Fibroblast of lung (primary cell): ENCODE measurements around the gene GP1BB. TPM values are rescaled to one million over a fixed set of nuclear protein-coding genes. Genes with fewer than 3 reads are reported as not detected.

Experiments
- DNase-seq, 2 donors: peaks; one replicate each; pipeline versions ENCODE4 v3.0.0 to v3.0.0-alpha.2; 2010; ENCODE audit warnings: low read depth in 2 of 2
- H2AFZ ChIP-seq: 2 replicates; pipeline ENCODE4 v1.5.1; 2012; ENCODE audit warnings: low read length, control low read depth, inconsistent platforms
- H3K27ac ChIP-seq: 2 replicates; pipeline ENCODE4 v1.5.1; 2011; ENCODE audit warnings: low read length, control low read depth; ENCODE audit not compliant: insufficient read depth
- H3K27me3 ChIP-seq: 2 replicates; pipeline ENCODE4 v1.5.1; 2011; ENCODE audit warnings: mild to moderate bottlenecking, low read length; ENCODE audit not compliant: control insufficient read depth, insufficient read depth
- H3K36me3 ChIP-seq: 2 replicates; pipeline ENCODE4 v1.5.1; 2011; ENCODE audit warnings: low read length; ENCODE audit not compliant: control insufficient read depth, insufficient read depth
- H3K4me1 ChIP-seq: 2 replicates; pipeline ENCODE4 v1.5.1; 2011; ENCODE audit warnings: low read length; ENCODE audit not compliant: control insufficient read depth, insufficient read depth; ENCODE audit errors: extremely low read depth
- H3K4me2 ChIP-seq: 2 replicates; pipeline ENCODE4 v1.5.1; 2011; ENCODE audit warnings: low read length, control low read depth; ENCODE audit not compliant: insufficient read depth; ENCODE audit errors: extremely low read depth
- H3K4me3 ChIP-seq, 4 experiments: fragments of 200-600 bp in 1 of 4; sonication (generic) in 1 of 4; replicated peaks in 1 of 4; 2 replicates each; pipeline ENCODE4 v1.5.1; 2011 to 2016; ENCODE audit warnings: low read length in 4 of 4, low read depth in 3 of 4, mild to moderate bottlenecking in 3 of 4, control low read depth in 2 of 4, inconsistent platforms in 1 of 4, mixed read lengths in 1 of 4; ENCODE audit not compliant: insufficient read depth in 1 of 4; ENCODE audit errors: control extremely low read depth in 1 of 4
- H3K79me2 ChIP-seq: 2 replicates; pipeline ENCODE4 v1.5.1; 2012; ENCODE audit warnings: mild to moderate bottlenecking, low read length, inconsistent platforms; ENCODE audit not compliant: control insufficient read depth, insufficient read depth
- H3K9ac ChIP-seq: 2 replicates; pipeline ENCODE4 v1.5.1; 2011; ENCODE audit warnings: mild to moderate bottlenecking, low read length, control low read depth; ENCODE audit not compliant: insufficient read depth
- H3K9me3 ChIP-seq: 2 replicates; pipeline ENCODE4 v1.5.1; 2012; ENCODE audit warnings: low read depth, low read length; ENCODE audit not compliant: control insufficient read depth, insufficient read depth
- H4K20me1 ChIP-seq: 2 replicates; pipeline ENCODE4 v1.5.1; 2011; ENCODE audit warnings: low read length; ENCODE audit not compliant: control insufficient read depth, insufficient read depth; ENCODE audit errors: extremely low read depth
- EZH2 ChIP-seq: IDR thresholded peaks from 2 replicates; pipeline ENCODE4 v1.5.1; 2012; ENCODE audit warnings: low read length, control low read depth, mild to moderate bottlenecking; ENCODE audit errors: missing control alignments
- polyA plus RNA-seq, 2 donors: library from polyadenylated mRNA; depleted of rRNA in 1 of 2; stranded (reverse) in 1 of 2; unstranded in 1 of 2; fragments of >200 nt; gene quantifications; 2 replicates each; pipeline ENCODE4 v1.2.1, GENCODE V29; 2011 to 2012; ENCODE audit warnings: missing spikeins in 1 of 2
- total RNA-seq: library from RNA; depleted of rRNA; stranded (reverse); fragments of >200 nt; gene quantifications from 2 replicates; pipeline ENCODE4 v1.2.1, GENCODE V29; 2014
- TF ChIP-seq, protein P1 (sequence below), 2 donors: IDR thresholded peaks in 1 of 2; conservative IDR thresholded peaks in 1 of 2; 1 replicate in 1 of 2; 2 replicates in 1 of 2; pipeline ENCODE4 v1.5.1; 2011 to 2012; ENCODE audit warnings: low read length in 2 of 2, control low read depth in 1 of 2, inconsistent platforms in 1 of 2, low read depth in 1 of 2, mild to moderate bottlenecking in 1 of 2

The GP1BB gene
- total and polyA plus RNA-seq, 2 donors (not counting 1 experiment from before 2014, with no cell fraction given) = 0.50 to 1.8 TPM

- peaks cover 4% of the 10 kb centered on the region for H3K27me3 ChIP-seq
- no peaks in the 10 kb centered on the region for H3K79me2 ChIP-seq
- no peaks in the 10 kb centered on the region for H3K36me3 ChIP-seq
- H3K9me3 ChIP-seq = no peaks in the 10 kb centered on the region
- no peaks in the 10 kb centered on the region for H4K20me1 ChIP-seq
- H3K4me2 ChIP-seq = peak overlapping the region; percentile 44
- no peak for DNase-seq
- TF ChIP-seq EZH2 = no peak
- TF ChIP-seq, protein P1, sequence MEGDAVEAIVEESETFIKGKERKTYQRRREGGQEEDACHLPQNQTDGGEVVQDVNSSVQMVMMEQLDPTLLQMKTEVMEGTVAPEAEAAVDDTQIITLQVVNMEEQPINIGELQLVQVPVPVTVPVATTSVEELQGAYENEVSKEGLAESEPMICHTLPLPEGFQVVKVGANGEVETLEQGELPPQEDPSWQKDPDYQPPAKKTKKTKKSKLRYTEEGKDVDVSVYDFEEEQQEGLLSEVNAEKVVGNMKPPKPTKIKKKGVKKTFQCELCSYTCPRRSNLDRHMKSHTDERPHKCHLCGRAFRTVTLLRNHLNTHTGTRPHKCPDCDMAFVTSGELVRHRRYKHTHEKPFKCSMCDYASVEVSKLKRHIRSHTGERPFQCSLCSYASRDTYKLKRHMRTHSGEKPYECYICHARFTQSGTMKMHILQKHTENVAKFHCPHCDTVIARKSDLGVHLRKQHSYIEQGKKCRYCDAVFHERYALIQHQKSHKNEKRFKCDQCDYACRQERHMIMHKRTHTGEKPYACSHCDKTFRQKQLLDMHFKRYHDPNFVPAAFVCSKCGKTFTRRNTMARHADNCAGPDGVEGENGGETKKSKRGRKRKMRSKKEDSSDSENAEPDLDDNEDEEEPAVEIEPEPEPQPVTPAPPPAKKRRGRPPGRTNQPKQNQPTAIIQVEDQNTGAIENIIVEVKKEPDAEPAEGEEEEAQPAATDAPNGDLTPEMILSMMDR (conservative IDR thresholded peaks at IDR 0.05 in 1 of 2, IDR thresholded peaks at IDR 0.05 in 1 of 2; ENCODE audit: low read depth in 1 of 2, low read length in 2 of 2) = no peak
- no peak overlapping the region for H3K27ac ChIP-seq
- no peaks in the 10 kb centered on the region for H3K4me1 ChIP-seq
- H3K9ac ChIP-seq = no peak overlapping the region
- H3K4me3 ChIP-seq = peak overlapping the region in 3 of 4 experiments; percentile 3 to 45 (median 33)
- peak overlapping the region; percentile 82 for H2AFZ ChIP-seq
Measured at GRCh38 chr22:19691007-19691720, 32.2 kb upstream of the GP1BB start.

- DNase-seq = peak; percentile 51 to 74
- peak overlapping the region in 3 of 4 experiments; percentile 3 to 45 (median 33) for H3K4me3 ChIP-seq
- no peaks in the 10 kb centered on the region for H3K4me1 ChIP-seq
- H3K9ac ChIP-seq = no peak overlapping the region
- no peaks in the 10 kb centered on the region for H4K20me1 ChIP-seq
- no peak overlapping the region for H3K27ac ChIP-seq
- no peaks in the 10 kb centered on the region for H3K79me2 ChIP-seq
- no peak for TF ChIP-seq EZH2
- TF ChIP-seq, protein P1 (conservative IDR thresholded peaks at IDR 0.05 in 1 of 2, IDR thresholded peaks at IDR 0.05 in 1 of 2; ENCODE audit: low read depth in 1 of 2, low read length in 2 of 2) = no peak
- H3K9me3 ChIP-seq = no peaks in the 10 kb centered on the region
- H3K4me2 ChIP-seq = peak overlapping the region; percentile 44
- peak overlapping the region; percentile 82 for H2AFZ ChIP-seq
- peaks cover 4% of the 10 kb centered on the region for H3K27me3 ChIP-seq
- H3K36me3 ChIP-seq = no peaks in the 10 kb centered on the region
Measured at GRCh38 chr22:19691721-19692341, 31.5 kb upstream of the GP1BB start.

DNA sequence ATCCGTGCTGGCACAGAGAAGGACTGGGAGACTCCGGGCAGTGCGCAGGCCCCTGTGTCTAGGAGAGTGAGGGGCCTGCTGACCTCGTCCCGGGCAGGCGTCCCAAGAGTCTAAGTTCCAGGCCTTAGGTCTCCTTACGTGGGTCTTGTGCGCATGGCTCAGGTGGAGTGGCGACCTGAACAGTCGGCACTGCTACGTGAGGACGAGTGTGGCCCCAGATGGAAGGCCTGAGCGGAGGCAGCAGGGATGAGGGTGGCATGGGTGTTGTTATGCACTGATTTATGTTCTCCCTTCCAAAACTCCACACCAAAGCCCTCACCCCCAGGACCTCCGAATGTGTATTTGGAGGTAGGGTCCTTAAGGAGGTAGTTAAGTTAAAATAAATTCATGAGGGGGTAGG, 29.8 kb upstream of the GP1BB start:
- H3K4me2 ChIP-seq = no peak overlapping the region
- H3K9ac ChIP-seq = no peak overlapping the region
- DNase-seq = no peak
- no peaks in the 10 kb centered on the region for H3K9me3 ChIP-seq
- H3K79me2 ChIP-seq = no peaks in the 10 kb centered on the region
- no peaks in the 10 kb centered on the region for H3K36me3 ChIP-seq
- no peaks in the 10 kb centered on the region for H4K20me1 ChIP-seq
- H3K27me3 ChIP-seq = no peaks in the 10 kb centered on the region
- TF ChIP-seq EZH2 = no peak
- TF ChIP-seq, protein P1 (conservative IDR thresholded peaks at IDR 0.05 in 1 of 2, IDR thresholded peaks at IDR 0.05 in 1 of 2; ENCODE audit: low read depth in 1 of 2, low read length in 2 of 2) = no peak
- H3K27ac ChIP-seq = no peak overlapping the region
- H3K4me1 ChIP-seq = no peaks in the 10 kb centered on the region
- no peak overlapping the region for H2AFZ ChIP-seq
- H3K4me3 ChIP-seq = no peak overlapping the region
